GM19240 (cell line): Measurements from ENCODE around the gene FAM13A.
"Not testable (repeated sequence)": the region's sequence is repeated elsewhere in the genome, so short reads cannot be mapped to it uniquely, and the experiment has no call there.

Experiments
- DNase-seq: peaks from one replicate; pipeline ENCODE4 v3.0.0; 2011; ENCODE audit warnings: low spot score; ENCODE audit not compliant: insufficient read length

FAM13A gene

DNA sequence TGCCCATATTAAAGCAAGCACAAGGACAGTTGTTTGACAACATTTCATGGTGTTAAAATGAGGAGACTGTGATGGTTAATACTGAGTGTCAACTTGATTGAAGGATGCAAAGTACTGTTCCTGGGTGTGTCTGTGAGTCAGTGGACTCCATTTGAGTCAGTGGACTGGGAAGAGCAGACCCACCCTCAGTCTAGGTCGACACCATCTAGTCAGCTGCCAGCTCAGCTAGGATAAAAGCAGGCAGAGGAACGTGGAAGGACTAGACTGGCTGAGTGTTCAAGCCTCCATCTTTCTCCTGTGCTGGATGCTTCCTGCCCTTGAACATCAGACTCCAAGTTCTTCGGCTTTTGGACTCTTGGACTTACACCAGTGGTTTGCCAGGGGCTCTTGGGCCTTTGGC is 203.4 kb downstream of the FAM13A start:
- DNase-seq, result not testable (repeated sequence)

DNA sequence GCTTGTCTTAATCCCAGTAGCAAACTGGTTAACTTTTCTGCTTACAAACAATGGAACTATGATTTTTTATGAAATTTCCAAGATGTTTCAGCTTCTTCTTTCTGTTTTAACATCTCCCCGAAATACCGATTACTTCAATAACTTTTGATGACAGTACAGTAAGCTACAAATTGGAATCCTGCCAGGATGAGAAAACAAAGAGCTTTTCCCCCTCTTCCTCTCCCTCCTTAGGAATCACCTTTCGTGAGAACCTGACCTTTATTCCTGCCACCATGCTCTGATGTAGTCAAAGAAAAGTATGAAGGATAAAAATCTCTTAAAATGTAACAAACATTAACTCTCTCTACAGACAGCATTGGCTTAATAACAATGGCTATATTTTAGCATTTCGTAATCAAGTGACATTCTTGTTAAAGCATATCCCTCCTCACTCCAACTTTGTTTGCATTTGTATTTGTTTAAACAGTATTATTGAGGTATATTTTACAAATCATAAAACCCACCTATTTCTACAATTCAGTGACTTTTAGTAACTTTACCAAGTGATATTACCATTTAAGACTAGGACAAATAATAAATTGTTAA is 210.7 kb downstream of the FAM13A start:
- DNase-seq, result no peak

- DNase-seq, result no peak
These were observed 213.8 kb downstream of the FAM13A start for GRCh38 chr4:88843067-88843685.

- no peak for DNase-seq
These were observed 215.3 kb downstream of the FAM13A start for GRCh38 chr4:88841635-88842034.

DNA sequence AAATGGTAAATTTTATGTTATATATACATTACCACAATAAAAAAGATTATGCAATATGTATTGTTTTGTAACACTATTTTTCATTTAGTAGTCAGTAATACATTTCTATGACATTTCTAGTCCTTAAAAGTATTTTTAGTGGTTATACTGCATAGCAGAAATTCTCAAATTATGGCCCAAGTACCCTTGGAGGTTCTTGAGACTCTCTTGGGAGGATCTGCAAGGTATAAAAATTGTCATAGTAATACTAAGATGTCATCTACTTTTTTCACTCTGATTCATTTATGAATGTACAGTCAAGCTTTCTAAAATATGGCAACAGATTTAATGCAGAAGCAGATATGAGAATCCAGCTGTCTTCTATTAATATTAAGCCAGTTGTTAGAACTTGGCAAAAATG is 220.8 kb downstream of the FAM13A start:
- DNase-seq, result no peak

DNA sequence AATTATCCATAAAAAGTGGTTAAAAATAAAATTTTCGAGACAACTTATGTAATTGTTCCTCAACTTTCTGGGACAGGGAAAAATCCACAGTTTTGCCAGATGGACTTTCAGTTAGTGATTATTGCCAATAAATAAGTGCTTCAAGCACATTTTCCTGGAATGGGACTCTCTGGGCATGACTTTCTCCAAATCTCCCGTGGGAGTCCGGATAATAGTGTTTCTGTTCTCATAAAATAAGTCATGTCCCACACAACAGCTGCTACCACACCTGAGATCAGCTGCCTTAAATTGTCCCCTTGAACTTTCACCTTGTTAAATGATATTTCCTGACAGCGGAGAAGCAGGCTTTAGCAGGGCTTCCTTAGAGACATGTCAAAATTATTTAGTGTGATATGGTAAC is 226.0 kb downstream of the FAM13A start:
- DNase-seq, result no peak

- no peak for DNase-seq
These were observed 226.4 kb downstream of the FAM13A start for GRCh38 chr4:88830598-88830997.

GRCh38 chr4:88828842-88829571 is 228.0 kb downstream of the FAM13A start:
- no peak for DNase-seq

DNA sequence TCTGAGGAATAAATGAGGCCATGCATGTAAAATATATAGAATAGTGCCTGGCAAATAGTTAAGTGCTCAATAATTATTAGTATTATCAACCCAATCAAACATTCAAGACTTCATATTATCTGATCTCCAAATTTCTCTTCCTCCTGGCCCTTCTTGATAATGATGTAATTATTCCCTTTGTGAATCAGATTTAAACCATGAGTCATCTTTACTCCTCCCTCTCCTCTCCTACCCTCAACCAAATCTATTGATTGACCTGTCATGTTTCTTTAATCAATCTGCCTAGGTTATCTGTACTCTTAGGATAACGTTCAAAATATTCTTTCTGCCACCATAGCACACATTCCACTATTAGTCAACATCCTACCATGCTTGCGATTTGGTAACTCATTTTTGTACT is 229.5 kb downstream of the FAM13A start:
- DNase-seq, result no peak

DNA sequence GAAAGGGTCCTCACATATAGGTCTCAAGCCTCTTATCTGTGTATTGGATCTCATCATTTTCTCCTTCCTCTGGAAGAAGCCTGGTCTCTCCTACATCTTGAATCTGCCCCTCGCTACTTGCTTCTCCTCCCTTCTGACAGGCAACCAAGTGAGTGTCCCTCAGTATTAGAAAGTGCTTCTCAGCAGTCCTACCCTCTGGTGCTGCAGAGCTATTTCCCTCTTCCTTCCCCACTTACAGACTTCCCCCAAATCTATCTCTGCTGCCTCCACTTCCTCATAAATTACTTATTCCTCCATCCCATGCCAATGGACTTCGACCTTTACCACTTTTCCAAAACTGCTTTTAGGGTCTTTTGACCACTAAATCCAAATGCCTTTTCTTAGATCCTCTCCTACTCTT is 230.2 kb downstream of the FAM13A start:
- no peak for DNase-seq

DNA sequence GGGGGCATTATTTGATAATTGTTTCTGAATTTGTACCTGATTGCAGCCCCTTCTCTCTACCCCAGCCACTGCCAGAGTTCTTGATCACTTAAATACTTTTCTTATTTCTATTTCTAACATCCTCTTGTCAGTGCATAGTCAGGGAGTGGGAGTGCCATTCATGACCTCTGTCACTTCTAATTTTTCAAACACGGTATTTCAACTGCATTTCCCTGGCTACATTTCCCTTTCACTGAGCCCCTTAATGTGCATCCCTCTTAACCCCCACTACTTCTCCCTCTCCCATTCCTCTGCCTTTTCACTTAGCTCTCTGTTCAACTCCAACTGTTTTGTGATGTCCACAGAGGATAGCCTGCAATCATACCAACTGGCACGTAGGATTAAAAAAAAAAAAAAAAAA is 231.1 kb downstream of the FAM13A start:
- no peak for DNase-seq

DNA sequence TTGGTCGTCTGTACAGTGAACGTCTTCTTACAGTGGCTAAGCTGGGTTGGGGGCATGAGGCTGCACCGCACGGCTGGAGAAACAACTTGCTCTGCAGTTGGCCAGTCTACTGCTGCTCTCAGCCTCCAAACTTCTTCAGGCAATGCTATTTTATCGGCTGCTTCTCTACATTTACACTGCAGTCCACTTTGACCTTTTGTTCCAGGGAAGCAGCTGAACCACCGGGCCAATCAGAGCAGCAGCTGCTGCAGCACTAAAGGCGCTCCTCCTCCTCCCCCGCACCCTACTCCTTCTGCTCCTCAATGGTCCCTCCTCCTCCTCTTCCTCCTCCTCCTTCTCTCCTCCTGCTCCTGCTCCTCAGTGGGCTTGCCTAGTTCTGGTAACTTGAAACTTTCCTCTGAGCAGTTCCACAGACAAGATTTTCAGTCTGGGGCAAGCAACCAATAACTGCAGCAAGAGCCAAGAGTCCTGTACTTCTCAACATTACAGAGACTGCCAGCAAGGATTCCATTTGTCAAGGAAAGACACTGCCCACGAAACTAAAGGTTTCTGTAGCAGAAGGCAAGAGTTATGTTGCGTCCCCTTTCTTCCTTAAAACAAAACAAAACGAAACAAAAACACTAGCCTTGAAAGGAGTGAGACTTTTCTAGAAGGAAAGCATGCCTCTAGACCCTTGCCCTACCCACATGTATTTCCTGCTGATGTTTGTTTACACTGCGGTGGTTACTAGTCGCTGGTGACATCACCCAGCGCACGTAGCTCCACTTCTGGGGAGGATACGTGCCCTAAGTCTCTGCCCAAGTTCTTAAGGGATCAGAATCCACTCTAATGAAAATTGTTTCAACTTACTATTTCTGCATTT is 233.7 kb downstream of the FAM13A start:
- DNase-seq, result peak; percentile 18

DNA sequence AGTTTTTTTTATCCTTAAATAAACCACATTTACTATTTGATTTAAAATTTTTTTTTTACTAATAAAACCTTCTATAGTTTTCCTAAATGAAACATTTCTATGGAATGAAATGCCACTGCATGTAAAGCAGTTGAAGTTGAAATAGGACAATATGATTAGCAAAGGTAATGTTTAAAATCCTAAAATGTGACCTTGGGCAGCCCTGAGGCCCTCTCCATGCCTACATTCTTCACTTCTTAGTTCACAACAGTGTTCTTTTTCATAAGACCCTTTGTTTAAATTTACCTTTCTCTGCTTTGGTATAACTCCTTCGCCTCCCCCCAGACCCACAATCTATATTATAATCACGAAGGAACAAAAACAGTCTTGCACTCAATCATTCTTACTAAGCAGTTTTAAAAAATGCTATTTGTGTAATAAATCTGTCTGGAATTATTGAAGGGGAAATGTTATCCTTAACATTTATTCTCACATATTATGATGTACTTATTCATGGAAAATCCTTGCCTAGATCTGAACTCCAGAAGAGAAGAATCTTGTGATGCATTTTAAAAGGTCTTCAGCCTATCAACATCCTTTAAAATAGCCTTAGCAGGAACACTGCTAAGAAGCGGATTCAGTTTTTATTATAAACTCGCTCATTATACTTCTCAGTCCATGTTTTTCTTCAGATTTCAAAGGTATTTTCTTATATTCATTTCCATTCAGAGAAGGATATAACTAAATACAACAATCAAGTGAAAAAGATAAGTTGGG is 234.8 kb downstream of the FAM13A start:
- DNase-seq, result no peak

DNA sequence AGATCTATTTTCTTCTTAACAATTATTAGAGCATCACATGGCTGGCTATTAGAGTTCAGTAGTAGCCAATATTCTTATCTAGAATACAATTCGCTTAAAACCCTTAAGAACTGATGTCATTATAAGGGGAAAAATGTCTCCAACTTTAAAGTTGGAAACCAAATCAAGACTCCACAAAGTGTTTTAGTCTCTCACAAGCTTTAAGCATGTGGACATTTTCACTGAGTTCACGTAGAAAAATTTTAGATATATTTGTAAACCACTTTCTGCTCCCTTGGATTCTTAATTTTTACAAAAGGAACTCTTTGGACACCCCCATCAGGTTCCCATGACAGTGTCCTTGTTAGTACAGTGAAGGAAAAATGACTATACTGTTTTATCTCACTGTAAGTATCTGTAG is 235.5 kb downstream of the FAM13A start:
- no peak for DNase-seq

DNA sequence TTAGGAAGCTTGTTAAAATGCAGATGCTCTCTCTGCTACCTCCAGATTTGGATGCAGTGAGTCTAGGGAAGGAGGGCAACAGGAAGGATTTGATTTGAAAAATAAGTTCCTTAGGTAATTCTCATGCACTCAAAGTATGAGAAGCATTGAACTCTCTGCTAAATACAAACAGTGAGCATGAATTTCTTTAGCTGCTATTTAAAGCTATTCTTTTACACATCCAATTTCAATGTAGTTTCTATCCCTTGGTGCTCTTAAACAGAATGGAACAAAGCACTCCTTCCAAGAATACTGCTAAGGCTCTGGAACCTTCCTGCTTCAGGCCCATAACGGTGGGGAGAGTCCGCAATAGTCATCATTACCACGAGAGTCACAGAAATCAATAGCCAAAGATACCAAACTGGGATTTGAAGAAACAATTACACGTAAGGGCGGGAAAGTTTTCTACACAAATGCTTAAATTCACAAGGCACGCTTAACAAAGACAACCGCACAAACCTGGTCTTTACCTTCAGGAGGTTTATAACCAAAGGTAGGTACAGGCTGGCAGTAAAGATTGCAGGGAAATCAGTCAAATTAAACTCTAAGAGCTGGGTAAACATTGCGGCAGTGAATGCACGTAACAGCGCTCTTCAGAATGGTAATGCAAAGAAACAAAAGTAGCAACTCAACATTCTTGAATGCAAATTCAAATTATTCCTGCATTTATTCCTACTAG is 236.1 kb downstream of the FAM13A start:
- no peak for DNase-seq

DNA sequence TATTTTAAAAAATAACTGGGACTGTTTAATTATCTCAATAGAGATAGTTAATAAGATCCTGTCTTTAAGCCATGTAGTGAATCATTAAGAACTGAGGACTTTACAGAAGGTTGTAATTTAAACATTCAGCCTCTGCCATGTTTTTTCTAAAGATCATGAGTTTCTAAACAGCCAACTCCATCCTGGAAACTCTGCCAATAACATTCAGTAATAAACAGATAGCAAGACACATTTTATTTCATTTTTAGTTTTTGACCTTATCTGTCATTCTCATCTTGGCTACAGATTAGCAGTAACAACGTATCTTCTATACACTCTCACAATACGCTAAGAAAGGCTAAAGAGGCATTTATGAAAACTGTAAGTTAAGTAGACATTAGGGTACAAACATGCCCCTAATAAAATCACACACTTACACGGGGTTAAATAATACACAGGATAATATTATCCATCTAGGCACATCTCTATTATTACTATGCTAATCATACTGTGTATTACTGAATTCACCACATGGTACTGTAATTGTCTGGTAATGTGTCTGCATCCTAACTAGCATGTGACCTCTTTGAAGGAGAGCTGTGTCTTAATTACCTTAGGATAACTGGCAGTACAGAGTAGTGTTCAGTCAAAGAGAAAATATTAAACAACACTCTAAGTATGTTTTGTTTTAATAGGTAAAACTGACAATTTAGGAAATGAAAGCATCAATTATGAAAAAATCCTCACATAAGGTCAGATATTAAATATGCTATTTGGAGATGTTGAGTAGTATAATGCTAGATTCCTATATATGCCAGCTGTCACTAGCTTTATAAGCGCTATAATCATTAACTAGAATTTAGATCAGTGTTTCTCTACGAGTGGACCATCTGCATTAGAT is 236.9 kb downstream of the FAM13A start:
- no peak for DNase-seq

- no peak for DNase-seq
These were observed 238.1 kb downstream of the FAM13A start for GRCh38 chr4:88818631-88819470.

DNA sequence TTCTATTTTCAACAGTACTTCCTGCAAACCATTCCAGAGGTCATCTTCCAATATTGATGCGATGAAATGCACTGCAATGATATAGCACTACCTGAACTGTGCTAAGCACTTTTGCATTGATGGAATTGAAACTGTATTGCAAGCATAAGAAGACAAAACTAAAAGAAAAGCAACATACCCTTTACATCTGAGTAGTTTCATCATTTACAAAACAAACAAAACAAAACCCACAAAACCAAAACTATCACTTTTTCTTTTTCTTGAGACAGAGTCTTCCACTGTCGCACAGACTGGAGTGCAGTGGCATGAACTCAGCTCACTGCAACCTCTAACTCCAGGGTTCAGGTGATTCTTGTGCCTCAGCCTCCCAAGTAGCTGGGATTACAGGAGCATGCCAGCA is 239.2 kb downstream of the FAM13A start:
- no peak for DNase-seq

DNA sequence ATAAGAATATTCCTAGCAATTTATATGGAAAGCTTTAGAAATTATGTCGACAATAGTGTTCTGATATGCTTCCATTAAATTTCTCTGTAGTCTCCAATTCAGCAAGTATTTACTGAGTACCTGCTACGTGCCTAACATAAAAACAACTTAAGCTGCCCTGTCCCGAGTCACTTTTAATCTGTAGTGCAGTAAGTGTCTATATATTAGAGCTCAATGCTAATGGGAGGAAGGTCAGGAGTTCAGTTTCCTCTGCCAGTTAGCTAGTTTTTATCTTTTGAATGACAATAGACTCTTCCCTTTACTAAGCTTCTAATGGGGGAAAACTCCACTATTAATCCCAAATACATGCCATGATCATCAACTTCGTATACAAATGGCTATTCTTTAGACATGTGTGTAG is 240.6 kb downstream of the FAM13A start:
- DNase-seq, result no peak
